H9 (cell line): Measurements from ENCODE around the gene AIFM3. TPM values are rescaled to one million over a fixed set of nuclear protein-coding genes. Genes with fewer than 3 reads are reported as not detected.

Experiments used
- DNase-seq: peaks from one replicate; pipeline ENCODE4 v3.0.0-alpha.2; 2017
- H2AFZ ChIP-seq: one replicate; pipeline ENCODE4 v1.6.1; 2013; ENCODE audit warnings: mild to moderate bottlenecking, low read length, control low read depth, moderate library complexity
- H2AK5ac ChIP-seq: 2 replicates; pipeline ENCODE4 v1.6.1; 2013; ENCODE audit warnings: low read length, control low read depth, mixed read lengths; ENCODE audit not compliant: insufficient read length
- H2BK120ac ChIP-seq: one replicate; pipeline ENCODE4 v1.6.1; 2013; ENCODE audit warnings: low read depth, mild to moderate bottlenecking, low read length, control low read depth, inconsistent platforms; ENCODE audit not compliant: poor library complexity, severe bottlenecking
- H2BK12ac ChIP-seq: 2 replicates; pipeline ENCODE4 v1.6.1; 2013; ENCODE audit warnings: low read length, control low read depth, mixed read lengths, low read depth; ENCODE audit not compliant: insufficient read length
- H2BK15ac ChIP-seq: 2 replicates; pipeline ENCODE4 v1.6.1; 2013; ENCODE audit warnings: low read depth, low read length, control low read depth
- H2BK20ac ChIP-seq: one replicate; pipeline ENCODE4 v1.6.1; 2013; ENCODE audit warnings: low read depth, mild to moderate bottlenecking, low read length, control low read depth, inconsistent platforms; ENCODE audit not compliant: poor library complexity, severe bottlenecking
- H2BK5ac ChIP-seq: 2 replicates; pipeline ENCODE4 v1.6.1; 2013; ENCODE audit warnings: low read length, control low read depth, mixed read lengths; ENCODE audit not compliant: insufficient read length
- H3K14ac ChIP-seq: 2 replicates; pipeline ENCODE4 v1.6.1; 2013; ENCODE audit warnings: low read length, control low read depth; ENCODE audit not compliant: insufficient read depth
- H3K18ac ChIP-seq: 2 replicates; pipeline ENCODE4 v1.6.1; 2013; ENCODE audit warnings: low read depth, mild to moderate bottlenecking, mixed read lengths, low read length, control low read depth; ENCODE audit not compliant: insufficient read length
- H3K23ac ChIP-seq: 2 replicates; pipeline ENCODE4 v1.6.1; 2013; ENCODE audit warnings: low read length, control low read depth, mixed read lengths, low read depth; ENCODE audit not compliant: insufficient read length
- H3K23me2 ChIP-seq: 2 replicates; pipeline ENCODE4 v1.6.1; 2013; ENCODE audit warnings: low read depth, mild to moderate bottlenecking, mixed read lengths, low read length, control low read depth; ENCODE audit not compliant: insufficient read length, poor library complexity, severe bottlenecking
- H3K27ac ChIP-seq: 2 replicates; pipeline ENCODE4 v1.5.1; 2013; ENCODE audit warnings: low read length, control low read depth, mixed read lengths, low read depth; ENCODE audit not compliant: insufficient read length
- H3K27me3 ChIP-seq: 2 replicates; pipeline ENCODE4 v1.6.1; 2013; ENCODE audit warnings: low read length, control low read depth, inconsistent platforms; ENCODE audit not compliant: insufficient read depth
- H3K4ac ChIP-seq: 2 replicates; pipeline ENCODE4 v1.6.1; 2013; ENCODE audit warnings: low read depth, mild to moderate bottlenecking, control low read depth, inconsistent platforms, low read length, moderate library complexity
- H3K4me1 ChIP-seq: 2 replicates; pipeline ENCODE4 v1.6.1; 2013; ENCODE audit warnings: low read length, control low read depth, inconsistent platforms; ENCODE audit not compliant: insufficient read depth
- H3K4me2 ChIP-seq: 2 replicates; pipeline ENCODE4 v1.6.1; 2013; ENCODE audit warnings: low read length, control low read depth, mixed read lengths; ENCODE audit not compliant: insufficient read length, insufficient read depth
- H3K56ac ChIP-seq: 2 replicates; pipeline ENCODE4 v1.6.1; 2013; ENCODE audit warnings: low read depth, mild to moderate bottlenecking, mixed read lengths, low read length, control low read depth; ENCODE audit not compliant: insufficient read length
- H3K79me1 ChIP-seq: 2 replicates; pipeline ENCODE4 v1.6.1; 2013; ENCODE audit warnings: low read depth, mild to moderate bottlenecking, moderate library complexity, low read length, control low read depth, inconsistent platforms; ENCODE audit not compliant: insufficient read depth, poor library complexity, severe bottlenecking
- H3K79me2 ChIP-seq: 2 replicates; pipeline ENCODE4 v1.6.1; 2013; ENCODE audit warnings: low read length, control low read depth, inconsistent platforms; ENCODE audit not compliant: insufficient read depth
- H3K9ac ChIP-seq: 2 replicates; pipeline ENCODE4 v1.6.1; 2013; ENCODE audit warnings: low read length, control low read depth, mixed read lengths; ENCODE audit not compliant: insufficient read length; ENCODE audit errors: extremely low read depth
- H3K9me3 ChIP-seq: one replicate; pipeline ENCODE4 v1.6.1; 2013; ENCODE audit warnings: low read depth, low read length, inconsistent platforms; ENCODE audit not compliant: control insufficient read depth
- H3T11ph ChIP-seq: one replicate; pipeline ENCODE4 v1.6.1; 2013; ENCODE audit warnings: mild to moderate bottlenecking, low read length, control low read depth, inconsistent platforms
- H4K20me1 ChIP-seq: one replicate; pipeline ENCODE4 v1.6.1; 2013; ENCODE audit not compliant: control insufficient read depth, insufficient read length, insufficient read depth
- H4K5ac ChIP-seq: 2 replicates; pipeline ENCODE4 v1.6.1; 2013; ENCODE audit warnings: low read depth, mild to moderate bottlenecking, mixed read lengths, low read length, control low read depth; ENCODE audit not compliant: insufficient read length
- H4K8ac ChIP-seq: replicated peaks from 2 replicates; pipeline ENCODE4 v1.6.1; 2013; ENCODE audit warnings: low read length, control low read depth, mixed read lengths, low read depth; ENCODE audit not compliant: insufficient read length
- H4K91ac ChIP-seq: 2 replicates; pipeline ENCODE4 v1.6.1; 2013; ENCODE audit warnings: low read depth, mild to moderate bottlenecking, moderate library complexity, mixed read lengths, low read length, control low read depth; ENCODE audit not compliant: insufficient read length
- H3K27ac Mint-ChIP-seq, 3 experiments: 2 replicates in 2 of 3; 3 replicates in 1 of 3; pipeline ENCODE4 v1.8.0; 2020 to 2021; ENCODE audit warnings: mixed read lengths in 3 of 3, mild to moderate bottlenecking in 1 of 3, moderate library complexity in 1 of 3
- H3K27me3 Mint-ChIP-seq: 2 replicates; pipeline ENCODE4 v1.8.0; 2021; ENCODE audit warnings: low read depth, mild to moderate bottlenecking, moderate library complexity, mixed read lengths
- H3K36me3 Mint-ChIP-seq, 3 experiments: 2 replicates in 2 of 3; 3 replicates in 1 of 3; pipeline ENCODE4 v1.8.0; 2020 to 2021; ENCODE audit warnings: low read depth in 3 of 3, mixed read lengths in 3 of 3; ENCODE audit not compliant: insufficient read depth in 1 of 3
- H3K4me1 Mint-ChIP-seq, 2 experiments: 2 replicates each; pipeline ENCODE4 v1.8.0; 2020; ENCODE audit warnings: mixed read lengths in 2 of 2
- H3K4me3 Mint-ChIP-seq, 2 experiments: 2 replicates in 1 of 2; 3 replicates in 1 of 2; pipeline ENCODE4 v1.8.0; 2020 to 2021; ENCODE audit warnings: mild to moderate bottlenecking in 2 of 2, mixed read lengths in 2 of 2, moderate library complexity in 1 of 2
- H3K9me3 Mint-ChIP-seq, 2 experiments: 2 replicates in 1 of 2; 3 replicates in 1 of 2; pipeline ENCODE4 v1.8.0; 2020; ENCODE audit warnings: mild to moderate bottlenecking in 2 of 2, mixed read lengths in 2 of 2, moderate library complexity in 1 of 2
- CTCF ChIP-seq: fragments of 200-600 bp; sonication (generic); conservative IDR thresholded peaks from 3 replicates; pipeline ENCODE4 v1.8.0; 2021; ENCODE audit warnings: antibody characterized with exemption, mild to moderate bottlenecking
- WGBS: extraction: QIAGEN DNeasy Blood & Tissue Kit; methylation state at CpG from one replicate; pipeline ENCODE4 v1.1.7; 2013; ENCODE audit warnings: missing lambda C conversion rate, low lambda C conversion rate, mixed read lengths; ENCODE audit not compliant: insufficient read length; ENCODE audit errors: extremely low coverage; 5-methylcytosine and 5-hydroxymethylcytosine counted together
- total RNA-seq: library from RNA; stranded (reverse); gene quantifications from 2 replicates; pipeline ENCODE4 v1.2.1, GENCODE V29; 2021

Gene AIFM3
- total RNA-seq, 1 experiment from 2014 or later, result 1.9 TPM

- Histone ChIP-seq H2BK5ac (no peak overlapping the region), H3K56ac (no peak overlapping the region), H4K20me1 (no peaks in the 10 kb centered on the region), H3K27ac (no peak overlapping the region), H2AK5ac (no peak overlapping the region), H3K79me1 (peaks cover 4% of the 10 kb centered on the region), H3K23ac (no peak overlapping the region), H4K8ac (no peak overlapping the region), H3K18ac (no peak overlapping the region), H3K79me2 (peaks cover 77% of the 10 kb centered on the region), H3K4me1 (peaks cover 5% of the 10 kb centered on the region; the same call in 1 of the 2 replicates), H3T11ph (no peak overlapping the region), H4K91ac (no peak overlapping the region), H2BK20ac (no peak overlapping the region), H4K5ac (no peak overlapping the region), H3K14ac (no peak overlapping the region), H3K4me2 (no peak overlapping the region), H2BK120ac (no peak overlapping the region), H3K9me3 (no peaks in the 10 kb centered on the region), H3K4ac (no peak overlapping the region), H3K9ac (no peak overlapping the region), H2AFZ (no peak overlapping the region), H2BK15ac (no peak overlapping the region), H2BK12ac (no peak overlapping the region), H3K27me3 (no peaks in the 10 kb centered on the region), H3K23me2 (peaks cover 6% of the 10 kb centered on the region)
- WGBS, result no CpG with 5 or more reads among the region's 3 CpGs
- Mint-ChIP-seq H3K4me3 (peak overlapping the region in 1 of 2 experiments; percentile 51; a peak in 3 of 5 replicates), H3K27me3 (no peaks in the 10 kb centered on the region), H3K4me1 (peaks cover 52 to 56% of the 10 kb centered on the region in 2 experiments), H3K27ac (peak overlapping the region in 2 of 3 experiments; percentile 5 to 59; a peak in 3 of 7 replicates), H3K36me3 (peaks cover 17 to 42% (median 30%) of the 10 kb centered on the region in 3 experiments), H3K9me3 (peaks cover 0 to 2% of the 10 kb centered on the region in 2 experiments; a peak in 3 of 5 replicates)
- no peak for DNase-seq
- no peak for TF ChIP-seq CTCF
These were observed 44.8 kb upstream of the AIFM3 start for GRCh38 chr22:20922141-20922751.
